ENCODE results near the gene TPRX1. TPM values are rescaled to one million over a fixed set of nuclear protein-coding genes. Genes with fewer than 3 reads are reported as not detected.

Gene TPRX1
- total RNA-seq, 1 experiment from 2014 or later = not detected

DNA sequence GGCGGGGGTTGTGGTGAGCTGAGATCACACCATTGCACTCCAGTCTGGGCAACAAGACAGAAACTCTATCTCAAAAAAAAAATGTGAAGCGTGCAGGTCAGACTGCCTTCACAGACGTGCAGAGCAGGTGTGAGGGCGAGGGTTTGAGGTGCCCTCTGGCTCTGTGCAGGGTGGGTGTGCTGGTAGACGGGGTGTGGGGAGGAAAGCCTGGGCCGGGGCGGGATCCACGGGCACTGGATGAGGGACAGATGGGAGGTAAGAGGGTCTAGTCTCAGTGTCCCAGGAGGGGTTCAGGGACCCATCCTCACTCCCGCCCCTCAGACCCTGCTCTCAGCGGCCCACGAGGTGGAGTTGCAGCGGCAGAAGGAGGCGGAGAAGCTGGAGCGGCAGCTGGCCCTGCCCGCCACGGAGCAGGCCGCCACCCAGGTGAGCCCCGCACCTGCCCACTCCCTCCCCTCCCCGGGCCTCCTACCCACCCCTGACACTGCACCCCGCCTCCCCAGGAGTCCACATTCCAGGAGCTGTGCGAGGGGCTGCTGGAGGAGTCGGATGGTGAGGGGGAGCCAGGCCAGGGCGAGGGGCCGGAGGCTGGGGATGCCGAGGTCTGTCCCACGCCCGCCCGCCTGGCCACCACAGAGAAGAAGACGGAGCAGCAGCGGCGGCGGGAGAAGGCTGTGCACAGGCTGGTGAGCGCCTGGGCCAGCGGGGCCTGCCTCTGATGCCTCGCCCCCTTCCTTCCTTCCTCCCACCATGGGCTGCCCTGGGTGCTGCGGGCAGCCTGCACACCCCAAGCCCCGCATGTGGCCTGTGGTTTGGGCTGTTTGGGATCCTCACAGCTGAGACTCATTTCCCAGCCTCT is 49.9 kb downstream of the TPRX1 start:
- TF ChIP-seq, protein P1, sequence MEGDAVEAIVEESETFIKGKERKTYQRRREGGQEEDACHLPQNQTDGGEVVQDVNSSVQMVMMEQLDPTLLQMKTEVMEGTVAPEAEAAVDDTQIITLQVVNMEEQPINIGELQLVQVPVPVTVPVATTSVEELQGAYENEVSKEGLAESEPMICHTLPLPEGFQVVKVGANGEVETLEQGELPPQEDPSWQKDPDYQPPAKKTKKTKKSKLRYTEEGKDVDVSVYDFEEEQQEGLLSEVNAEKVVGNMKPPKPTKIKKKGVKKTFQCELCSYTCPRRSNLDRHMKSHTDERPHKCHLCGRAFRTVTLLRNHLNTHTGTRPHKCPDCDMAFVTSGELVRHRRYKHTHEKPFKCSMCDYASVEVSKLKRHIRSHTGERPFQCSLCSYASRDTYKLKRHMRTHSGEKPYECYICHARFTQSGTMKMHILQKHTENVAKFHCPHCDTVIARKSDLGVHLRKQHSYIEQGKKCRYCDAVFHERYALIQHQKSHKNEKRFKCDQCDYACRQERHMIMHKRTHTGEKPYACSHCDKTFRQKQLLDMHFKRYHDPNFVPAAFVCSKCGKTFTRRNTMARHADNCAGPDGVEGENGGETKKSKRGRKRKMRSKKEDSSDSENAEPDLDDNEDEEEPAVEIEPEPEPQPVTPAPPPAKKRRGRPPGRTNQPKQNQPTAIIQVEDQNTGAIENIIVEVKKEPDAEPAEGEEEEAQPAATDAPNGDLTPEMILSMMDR (conservative IDR thresholded peaks at IDR 0.05) = no peak
- TF ChIP-seq EZH2 (IDR thresholded peaks at IDR 0.05; ENCODE audit: low read depth) = no peak
- peaks cover 37% of the 10 kb centered on the region for H4K20me1 ChIP-seq (ENCODE audit: insufficient read depth)
- no peaks in the 10 kb centered on the region for H3K27me3 ChIP-seq (ENCODE audit: insufficient read depth, low read depth)
- no peak overlapping the region for H3K27ac ChIP-seq
- no peaks in the 10 kb centered on the region for H3K9me3 ChIP-seq (ENCODE audit: insufficient read depth, low read depth)
- POLR2A ChIA-PET (ENCODE audit: unreplicated experiment) = no interaction called here
- no peaks in the 10 kb centered on the region for H3K4me1 ChIP-seq (replicated peaks; ENCODE audit: insufficient read depth)
- H3K4me2 ChIP-seq = no peak overlapping the region
- H3K79me2 ChIP-seq (ENCODE audit: low read depth) = peaks cover 9% of the 10 kb centered on the region
- no peaks in the 10 kb centered on the region for H3K9me2 ChIP-seq (ENCODE audit: insufficient read depth)
- intact Hi-C loops (cut with micrococcal nuclease; ENCODE audit: unreplicated experiment) = no loop called here
- peaks cover 40% of the 10 kb centered on the region; the same call in 1 of the 2 replicates for H3F3A ChIP-seq (ENCODE audit: insufficient read depth, low read depth)
- no peak overlapping the region for H2AFZ ChIP-seq
- H3K36me3 ChIP-seq (ENCODE audit: low read depth) = peaks cover 50% of the 10 kb centered on the region
- no TSS peak for BruUV-seq (replicated peaks)
- DNase-seq = no peak
- CTCF ChIA-PET = no interaction called here
- no peak overlapping the region for H3K4me3 ChIP-seq

DNA sequence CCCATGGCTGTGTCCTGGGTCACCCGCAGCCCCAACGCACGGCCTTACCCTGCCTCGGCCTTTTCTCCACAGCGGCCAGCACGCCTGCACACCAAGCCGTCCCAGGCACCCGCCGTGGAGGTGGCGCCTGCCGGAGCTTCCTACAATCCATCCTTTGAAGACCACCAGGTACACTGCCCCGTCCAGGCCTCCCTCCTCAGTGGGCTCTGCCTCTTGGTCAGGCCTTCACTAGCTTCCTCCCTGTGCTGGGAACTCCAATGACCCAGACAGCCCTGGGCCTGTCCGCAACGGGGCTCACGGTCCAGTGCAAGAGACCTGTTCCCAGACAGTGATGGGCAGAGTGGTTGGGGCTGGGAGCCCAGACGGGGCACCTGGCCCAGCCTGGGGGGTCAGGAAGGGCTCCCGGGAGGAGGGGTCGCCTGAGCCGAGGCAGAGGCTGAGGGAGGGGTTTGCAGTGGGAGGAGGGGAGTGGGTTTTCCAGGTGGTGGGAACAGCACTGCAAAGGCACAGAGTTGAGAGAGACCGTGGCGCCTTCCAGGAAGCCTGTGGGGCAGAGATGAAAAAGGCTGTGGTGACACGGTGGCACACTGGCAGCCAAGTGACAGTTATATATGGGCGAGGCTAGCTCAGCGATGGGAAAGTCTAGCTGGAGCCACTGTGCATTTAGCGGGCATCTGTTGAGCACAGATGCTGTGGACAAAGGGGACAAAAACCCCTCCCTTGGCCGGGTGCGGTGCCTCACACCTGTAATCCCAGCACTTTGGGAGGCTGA is 51.7 kb downstream of the TPRX1 start:
- Histone ChIP-seq H3K9me3 (ENCODE audit: insufficient read depth, low read depth) (no peaks in the 10 kb centered on the region), H3K79me2 (ENCODE audit: low read depth) (peaks cover 26% of the 10 kb centered on the region), H3K27ac (no peak overlapping the region), H3F3A (ENCODE audit: insufficient read depth, low read depth) (peaks cover 27% of the 10 kb centered on the region; the same call in 1 of the 2 replicates), H2AFZ (no peak overlapping the region), H3K27me3 (ENCODE audit: insufficient read depth, low read depth) (no peaks in the 10 kb centered on the region), H3K36me3 (ENCODE audit: low read depth) (peaks cover 61% of the 10 kb centered on the region), H3K4me1 (replicated peaks; ENCODE audit: insufficient read depth) (no peaks in the 10 kb centered on the region), H3K4me3 (no peak overlapping the region), H3K9me2 (ENCODE audit: insufficient read depth) (no peaks in the 10 kb centered on the region), H3K4me2 (no peak overlapping the region), H4K20me1 (ENCODE audit: insufficient read depth) (peaks cover 43% of the 10 kb centered on the region)
- no peak for DNase-seq
- ChIA-PET CTCF (no interaction called here), POLR2A (ENCODE audit: unreplicated experiment) (no interaction called here)
- TF ChIP-seq EZH2 (IDR thresholded peaks at IDR 0.05; ENCODE audit: low read depth) = no peak
- TF ChIP-seq, protein P1 (conservative IDR thresholded peaks at IDR 0.05) = no peak
- no TSS peak for BruUV-seq (replicated peaks)
- intact Hi-C loops (cut with micrococcal nuclease; ENCODE audit: unreplicated experiment) = no loop called here

Other genes starting within 250 kb of the TPRX1 start
- gene ZNF541, start 231.4 kb downstream of the TPRX1 start, total RNA-seq (2021) = not detected in 2 replicates
- 9.6 and 14.4 TPM in 2 replicates for gene BICRA, start 195.4 kb downstream of the TPRX1 start, total RNA-seq (2021)
- gene EHD2, start 91.1 kb downstream of the TPRX1 start, total RNA-seq (2021) = 25.6 and 36.6 TPM in 2 replicates
- gene NOP53, start 59.0 kb downstream of the TPRX1 start, total RNA-seq (2021) = 225 and 296 TPM in 2 replicates
- gene SELENOW, start 25.8 kb downstream of the TPRX1 start, total RNA-seq (2021) = 186 TPM in 2 replicates
- gene CRX, start 17.4 kb upstream of the TPRX1 start, total RNA-seq (2021) = not detected in 2 replicates
- not detected in 2 replicates for gene TPRX2, start 54.7 kb upstream of the TPRX1 start, total RNA-seq (2021)
- not detected in 2 replicates for gene SULT2A1, start 81.8 kb upstream of the TPRX1 start, total RNA-seq (2021)
- gene BSPH1, start 187.6 kb upstream of the TPRX1 start, total RNA-seq (2021) = not detected in 2 replicates
- not detected in 2 replicates for gene ELSPBP1, start 190.1 kb upstream of the TPRX1 start, total RNA-seq (2021)
- gene CABP5, start 239.5 kb upstream of the TPRX1 start, total RNA-seq (2021) = not detected in 2 replicates